ENCODE results near the gene SORBS2. TPM values are rescaled to one million over a fixed set of nuclear protein-coding genes. Genes with fewer than 3 reads are reported as not detected.

SORBS2 gene
- total RNA-seq, 2 donors from 2014 or later, result 210 to 218 TPM

DNA sequence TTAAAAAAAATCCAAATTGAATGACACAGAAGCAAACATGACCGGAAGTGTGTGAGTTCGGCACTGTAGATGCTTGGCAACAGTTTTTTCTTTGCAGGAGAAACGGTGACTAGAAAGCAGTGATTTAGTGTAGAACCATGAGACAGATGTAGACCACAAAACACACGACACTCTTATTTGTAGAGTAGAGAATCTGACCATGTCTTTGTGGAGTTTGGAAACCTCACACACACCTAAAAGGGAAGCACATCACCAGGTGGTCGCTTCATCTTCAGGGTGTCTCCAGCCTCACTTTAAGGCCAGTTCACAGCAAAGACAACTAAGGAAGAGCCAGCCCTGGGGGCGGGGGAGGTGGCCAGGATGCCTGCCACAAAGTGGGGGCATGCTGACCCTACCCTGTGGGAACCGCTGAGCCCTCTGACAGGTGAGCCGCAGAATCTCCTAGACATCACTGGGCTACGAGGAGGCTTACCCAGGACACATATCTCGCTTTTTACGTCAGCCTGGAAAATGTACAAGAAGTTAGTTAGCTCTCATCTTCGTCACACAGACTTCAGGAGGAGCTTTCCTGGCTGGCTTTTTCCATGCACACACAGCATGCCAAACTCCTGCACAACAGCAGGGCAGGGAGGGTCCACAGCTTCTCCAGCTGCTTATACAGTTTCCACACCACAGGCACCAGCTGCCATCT is 212.3 kb downstream of the SORBS2 start:
- TF ChIP-seq POLR2A (IDR thresholded peaks at IDR 0.05) (no peak), CTCF (IDR thresholded peaks at IDR 0.05) (no peak)
- intact Hi-C loops (cut with DNase I), result no loop called here
- peak overlapping the region in 1 of 4 donors; percentile 9 for H3K27ac ChIP-seq
- no peak overlapping the region for H3K4me3 ChIP-seq
- ATAC-seq (peak; percentile 8), DNase-seq (no peak)
- no peaks in the 10 kb centered on the region for H3K9me3 ChIP-seq
- no peaks in the 10 kb centered on the region for H3K4me1 ChIP-seq
- H3K27me3 ChIP-seq, result no peaks in the 10 kb centered on the region
- WGBS, 2 donors, result 70 to 76% methylated on average over 12 of the region's 12 CpGs
- H3K36me3 ChIP-seq (replicated peaks in 1 of 2; ENCODE audit: insufficient read depth in 1 of 2, low read depth in 2 of 2), result peaks cover 0 to 8% of the 10 kb centered on the region in 2 donors

- H3K27ac ChIP-seq, result peak overlapping the region in 1 of 4 donors; percentile 9
- H3K27me3 ChIP-seq, result no peaks in the 10 kb centered on the region
- ATAC-seq (no peak), DNase-seq (no peak)
- H3K36me3 ChIP-seq (replicated peaks in 1 of 2; ENCODE audit: insufficient read depth in 1 of 2, low read depth in 2 of 2), result peaks cover 0 to 5% of the 10 kb centered on the region in 2 donors
- no peak for TF ChIP-seq POLR2A (IDR thresholded peaks at IDR 0.05)
- TF ChIP-seq CTCF (IDR thresholded peaks at IDR 0.05), result no peak
- intact Hi-C loops (cut with DNase I), result no loop called here
- H3K4me1 ChIP-seq, result no peaks in the 10 kb centered on the region
- H3K9me3 ChIP-seq, result no peaks in the 10 kb centered on the region
- 63 to 67% methylated on average over 7 of the region's 7 CpGs for WGBS, 2 donors
- no peak overlapping the region for H3K4me3 ChIP-seq
These were observed 213.0 kb downstream of the SORBS2 start for GRCh38 chr4:185598846-185599552.

DNA sequence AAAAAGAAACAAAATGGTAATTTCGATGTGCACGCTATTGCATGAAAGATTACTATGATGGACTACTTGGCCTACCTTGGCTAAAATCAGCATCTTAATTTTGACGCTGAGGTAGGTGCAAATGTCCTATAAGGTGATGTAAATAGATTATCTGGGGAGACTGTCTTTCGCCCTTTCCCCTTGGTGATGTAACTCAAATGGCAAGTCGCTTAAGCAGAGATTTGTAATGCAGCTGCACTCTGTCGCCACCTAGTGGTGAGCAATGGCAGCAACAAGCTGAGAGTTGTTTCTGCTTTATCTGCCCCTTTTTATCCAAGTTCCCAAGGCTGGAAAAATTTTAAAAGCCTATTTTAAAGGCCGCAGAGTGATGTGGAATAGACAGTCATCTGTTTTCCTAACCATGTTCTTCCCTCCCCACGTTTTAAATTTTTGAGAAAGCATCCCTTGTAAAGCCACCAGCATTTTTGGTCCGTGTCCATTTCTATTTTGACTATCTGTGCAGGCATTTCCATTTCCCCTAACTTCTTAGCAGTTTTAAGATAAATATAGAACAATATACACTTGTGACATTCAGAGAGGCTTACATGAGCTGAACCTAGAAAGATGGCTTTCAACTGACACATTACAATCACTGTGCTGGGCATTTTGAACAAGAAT is 214.3 kb downstream of the SORBS2 start:
- DNase-seq (peak; percentile 73 to 82 (median 78)), ATAC-seq (peak; percentile 83)
- Histone ChIP-seq H3K4me1 (no peaks in the 10 kb centered on the region), H3K36me3 (replicated peaks in 1 of 2; ENCODE audit: insufficient read depth in 1 of 2, low read depth in 2 of 2) (peaks cover 0 to 2% of the 10 kb centered on the region in 2 donors), H3K27me3 (no peaks in the 10 kb centered on the region), H3K4me3 (no peak overlapping the region), H3K27ac (peak overlapping the region in 1 of 4 donors; percentile 44), H3K9me3 (no peaks in the 10 kb centered on the region)
- peak; percentile 95 to 99 (median 96) for TF ChIP-seq CTCF (IDR thresholded peaks at IDR 0.05)
- no peak for TF ChIP-seq POLR2A (IDR thresholded peaks at IDR 0.05)
- intact Hi-C loops (cut with DNase I), result no loop called here
- WGBS, 2 donors, result 30 to 31% methylated on average over 9 of the region's 9 CpGs

GRCh38 chr4:185592845-185593488 is 219.0 kb downstream of the SORBS2 start:
- 68 to 75% methylated on average over 9 of the region's 9 CpGs for WGBS, 2 donors

More at GRCh38 chr4:185592845-185593488, 219.0 kb downstream of the SORBS2 start:
- no peak for DNase-seq
- H3K4me3 ChIP-seq, result no peak overlapping the region
- ATAC-seq, result no peak
- TF ChIP-seq CTCF (IDR thresholded peaks at IDR 0.05) (no peak), POLR2A (IDR thresholded peaks at IDR 0.05) (no peak)
- intact Hi-C loops (cut with DNase I), result no loop called here
- no peaks in the 10 kb centered on the region for H3K9me3 ChIP-seq
- H3K4me1 ChIP-seq, result peaks cover 14% of the 10 kb centered on the region
- H3K27ac ChIP-seq, result peak overlapping the region in 3 of 4 donors; percentile 13 to 57 (median 22)
- no peaks in the 10 kb centered on the region for H3K27me3 ChIP-seq
- peaks cover 0 to 2% of the 10 kb centered on the region in 2 donors for H3K36me3 ChIP-seq (replicated peaks in 1 of 2; ENCODE audit: insufficient read depth in 1 of 2, low read depth in 2 of 2)
